GM18519 (cell line): ENCODE measurements around the gene TUBB2A.
"Not testable (repeated sequence)": the region's sequence is repeated elsewhere in the genome, so short reads cannot be mapped to it uniquely, and the experiment has no call there.

Experiments
- ATAC-seq: cut with Tn5 transposase; IDR thresholded peaks from one replicate; pipeline ENCODE4 v1.9.1; 2021; ENCODE audit warnings: mild to moderate bottlenecking, moderate library complexity; ENCODE audit not compliant: unreplicated experiment, low FRiP score

TUBB2A gene

DNA sequence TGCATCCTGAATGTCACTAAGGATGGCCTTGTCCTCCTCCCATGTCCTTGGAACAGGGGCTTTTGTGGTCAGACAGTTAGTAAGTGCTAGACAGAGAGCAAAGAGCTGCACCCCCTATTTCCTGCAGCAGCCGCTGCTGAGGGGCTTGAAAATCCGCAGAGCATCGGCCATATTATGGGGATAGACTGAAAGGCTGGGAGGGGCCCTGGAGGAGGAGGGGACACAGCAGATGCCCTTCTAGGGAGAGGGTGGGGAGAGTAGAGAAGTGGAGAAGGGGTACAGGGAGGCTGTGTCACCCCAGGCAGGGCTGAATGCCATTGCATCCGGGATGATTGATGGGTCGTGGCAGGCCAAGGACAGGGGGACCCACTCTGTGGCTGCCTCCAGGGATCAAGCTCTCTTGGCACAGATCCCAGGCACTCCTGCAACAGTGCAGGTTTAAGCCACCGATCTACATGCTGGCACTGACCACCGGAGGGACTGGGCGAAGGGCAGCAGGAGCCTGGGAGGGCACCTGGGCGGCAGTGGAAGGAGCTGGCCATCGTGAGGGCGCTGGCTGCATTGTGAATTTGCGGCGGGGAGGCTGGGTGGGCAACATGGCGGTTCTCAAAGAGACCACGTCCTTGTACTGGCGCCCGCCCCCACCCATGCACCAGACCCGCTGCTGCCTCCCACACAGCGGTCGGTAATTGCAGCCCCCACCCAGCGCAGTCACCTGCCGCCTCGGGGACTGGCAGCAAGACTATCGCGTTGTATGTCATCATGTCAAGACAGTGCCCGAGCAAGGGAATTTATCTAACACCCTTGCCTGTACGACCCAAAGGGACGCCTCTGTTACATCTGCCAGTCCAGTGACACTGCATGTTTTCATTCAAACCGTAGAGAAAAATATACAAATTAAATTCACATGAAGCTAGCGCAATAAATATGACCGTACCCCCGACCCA is 887 bp downstream of the TUBB2A start:
- not testable (repeated sequence) for ATAC-seq

DNA sequence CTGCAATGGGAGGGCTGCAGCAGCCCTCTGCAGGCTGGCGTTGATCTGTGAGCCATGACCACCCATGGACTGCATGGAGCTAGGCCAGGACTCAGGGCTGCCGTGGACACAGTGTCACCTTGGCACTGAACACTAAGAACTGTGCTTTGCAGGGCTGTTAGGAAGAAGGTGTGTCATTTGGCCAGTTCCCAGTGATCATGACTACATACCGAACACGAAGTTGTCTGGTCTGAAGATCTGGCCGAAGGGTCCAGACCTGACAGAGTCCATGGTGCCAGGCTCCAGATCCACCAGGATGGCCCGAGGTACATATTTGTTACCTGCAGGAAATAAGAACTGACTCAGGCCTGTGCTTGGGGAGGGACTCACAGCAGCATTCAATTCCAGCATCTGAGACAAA is 1.9 kb downstream of the TUBB2A start:
- ATAC-seq: not testable (repeated sequence)

DNA sequence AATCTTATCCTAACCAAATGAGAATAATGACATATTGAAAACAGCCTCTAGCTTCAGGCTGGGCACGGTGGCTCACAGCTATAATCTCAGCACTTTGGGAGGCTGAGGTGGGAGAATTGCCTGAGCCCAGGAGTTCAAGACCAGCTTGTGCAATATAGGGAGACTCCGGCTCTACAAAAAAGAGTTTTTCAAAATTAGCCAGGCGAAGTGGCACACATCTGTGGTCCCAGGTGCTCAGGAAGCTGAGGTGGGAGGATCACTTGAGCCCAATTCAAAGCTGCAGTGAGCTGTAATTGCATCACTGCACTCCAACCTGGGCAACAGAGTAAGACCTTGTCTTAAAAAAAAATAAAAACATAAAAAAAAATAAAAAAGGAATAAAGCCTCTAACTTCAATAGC is 4.7 kb downstream of the TUBB2A start:
- no peak for ATAC-seq

DNA sequence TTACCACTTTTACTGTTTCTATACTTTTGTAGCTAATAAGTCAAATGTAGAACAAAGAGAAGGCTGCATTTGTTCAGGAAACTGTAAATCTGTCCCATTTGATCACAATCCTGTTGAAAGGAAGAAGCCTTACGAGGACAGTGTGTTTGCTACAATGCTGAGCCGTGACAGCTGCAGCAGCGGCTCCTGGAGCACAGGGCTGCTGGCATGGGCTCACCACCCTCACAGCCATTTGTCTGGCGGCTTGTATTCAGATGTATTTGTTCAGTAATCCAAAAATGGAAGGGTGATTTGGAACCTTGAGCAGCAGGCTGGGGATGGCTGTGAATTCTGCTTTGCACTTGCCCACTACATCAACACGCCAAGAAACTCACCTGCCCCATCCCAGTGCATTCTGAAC is 5.7 kb downstream of the TUBB2A start:
- no peak for ATAC-seq

DNA sequence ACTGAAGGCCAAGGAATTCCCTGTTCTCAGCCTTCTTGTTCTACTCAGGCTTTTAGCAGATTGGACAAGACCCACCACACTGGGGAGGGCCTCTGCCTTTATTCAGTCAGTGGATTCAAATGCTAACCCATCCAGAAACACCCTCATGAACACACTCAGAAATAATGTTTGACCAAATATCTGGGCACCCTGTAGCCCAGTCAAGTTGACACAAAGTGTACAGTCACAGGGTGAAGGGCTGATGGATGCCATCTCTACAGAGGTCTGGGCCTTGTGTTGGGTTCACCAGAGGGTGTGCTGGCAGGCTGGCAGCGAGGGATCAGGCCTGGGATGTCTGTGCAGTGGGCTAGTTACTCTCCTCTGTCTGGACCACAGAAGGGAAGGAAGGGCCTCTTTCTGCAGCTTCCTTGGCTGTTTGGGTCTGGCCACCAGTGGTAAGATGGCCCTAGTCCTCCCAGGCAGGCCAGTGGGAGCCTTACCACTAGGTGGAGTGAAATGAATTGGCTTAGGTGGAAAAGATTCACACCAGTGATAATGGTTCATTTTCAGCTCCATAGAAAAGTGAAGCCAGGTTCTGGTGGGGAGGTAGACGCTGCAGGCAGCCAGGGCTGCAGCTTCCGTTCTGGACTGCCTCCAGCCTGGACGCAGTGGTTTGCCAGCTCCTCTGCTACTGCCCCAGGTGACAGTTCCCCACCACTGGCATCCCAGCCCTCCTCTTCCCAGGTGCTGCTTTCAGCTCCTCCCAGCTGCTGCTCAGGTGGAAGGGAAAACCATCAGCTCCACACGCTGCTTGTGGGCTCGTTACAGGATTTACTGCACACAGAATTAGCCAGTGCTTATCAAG is 9.2 kb downstream of the TUBB2A start:
- ATAC-seq: no peak

DNA sequence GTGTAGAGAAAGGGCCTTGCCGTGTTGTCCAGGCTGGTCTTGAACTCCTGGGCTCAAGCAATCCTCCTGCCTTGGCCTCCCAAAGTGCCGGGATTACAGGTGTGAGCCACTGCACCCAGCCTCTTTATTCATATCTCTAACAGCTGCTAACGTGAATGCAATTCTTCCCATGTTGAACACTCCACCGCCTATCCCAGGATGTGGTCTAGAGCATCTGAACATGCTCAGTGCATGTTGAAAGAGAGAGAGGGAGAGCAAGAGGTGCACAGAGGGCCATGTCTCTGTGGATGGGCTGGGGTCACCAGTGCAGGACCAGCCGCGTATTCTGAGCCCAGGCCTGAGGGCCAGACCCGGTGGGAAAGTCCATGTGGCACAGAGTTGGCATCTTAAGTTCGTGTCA is 12.8 kb downstream of the TUBB2A start:
- no peak for ATAC-seq

DNA sequence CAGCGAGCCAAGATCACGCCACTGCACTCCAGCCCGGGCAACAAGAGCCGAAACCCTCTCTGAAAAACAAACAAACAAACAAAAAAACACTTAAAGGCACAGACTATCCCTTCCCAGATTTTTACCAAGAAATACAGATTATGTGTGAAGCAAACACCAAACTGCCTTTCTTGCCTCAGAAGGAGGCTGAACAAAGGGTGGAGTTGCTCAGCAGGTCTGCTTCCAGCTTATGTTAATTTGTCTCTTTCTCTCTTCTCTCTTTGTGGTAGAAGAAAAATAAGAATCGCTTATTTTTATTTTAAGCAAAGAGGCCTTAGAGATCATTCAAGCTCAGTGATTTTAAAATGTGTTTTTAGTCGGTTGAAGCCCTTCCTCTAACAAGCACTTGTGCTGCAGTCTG is 14.2 kb downstream of the TUBB2A start:
- no peak for ATAC-seq

DNA sequence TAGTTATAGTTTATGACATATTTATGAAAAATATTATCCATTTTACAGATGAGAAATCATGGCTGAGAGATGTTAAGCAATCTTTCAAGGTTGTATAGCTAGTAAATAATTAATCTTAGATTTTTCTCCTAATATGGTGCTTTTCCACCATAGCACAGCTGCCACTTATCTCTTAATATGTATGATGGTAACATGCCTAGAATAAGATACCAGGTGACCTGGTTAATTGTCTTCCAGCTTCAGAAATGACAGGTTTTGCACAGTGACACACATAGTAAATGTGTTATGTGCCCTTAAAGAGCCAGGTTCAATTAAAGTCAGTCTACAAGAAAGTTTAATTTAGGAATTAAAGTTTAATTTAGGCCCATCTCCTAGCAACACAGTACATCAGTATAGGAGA is 14.8 kb downstream of the TUBB2A start:
- no peak for ATAC-seq

DNA sequence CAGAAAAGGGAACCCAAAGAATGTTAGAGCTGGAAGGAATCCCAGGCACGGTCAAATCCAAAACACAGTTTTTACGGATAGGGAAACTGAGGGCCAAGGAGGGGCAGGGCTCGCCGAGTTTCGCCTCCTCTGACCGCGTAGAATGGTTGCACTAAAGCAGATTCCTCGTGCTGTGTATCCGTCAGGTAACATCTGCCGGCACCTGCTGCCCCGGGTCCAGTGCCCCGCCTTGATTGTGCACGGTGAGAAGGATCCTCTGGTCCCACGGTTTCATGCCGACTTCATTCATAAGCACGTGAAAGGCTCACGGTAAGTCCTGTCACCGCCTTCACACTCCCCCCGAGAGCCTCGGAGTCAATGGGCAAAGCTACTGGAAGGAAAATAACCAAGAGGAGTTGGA is 17.1 kb downstream of the TUBB2A start:
- no peak for ATAC-seq

DNA sequence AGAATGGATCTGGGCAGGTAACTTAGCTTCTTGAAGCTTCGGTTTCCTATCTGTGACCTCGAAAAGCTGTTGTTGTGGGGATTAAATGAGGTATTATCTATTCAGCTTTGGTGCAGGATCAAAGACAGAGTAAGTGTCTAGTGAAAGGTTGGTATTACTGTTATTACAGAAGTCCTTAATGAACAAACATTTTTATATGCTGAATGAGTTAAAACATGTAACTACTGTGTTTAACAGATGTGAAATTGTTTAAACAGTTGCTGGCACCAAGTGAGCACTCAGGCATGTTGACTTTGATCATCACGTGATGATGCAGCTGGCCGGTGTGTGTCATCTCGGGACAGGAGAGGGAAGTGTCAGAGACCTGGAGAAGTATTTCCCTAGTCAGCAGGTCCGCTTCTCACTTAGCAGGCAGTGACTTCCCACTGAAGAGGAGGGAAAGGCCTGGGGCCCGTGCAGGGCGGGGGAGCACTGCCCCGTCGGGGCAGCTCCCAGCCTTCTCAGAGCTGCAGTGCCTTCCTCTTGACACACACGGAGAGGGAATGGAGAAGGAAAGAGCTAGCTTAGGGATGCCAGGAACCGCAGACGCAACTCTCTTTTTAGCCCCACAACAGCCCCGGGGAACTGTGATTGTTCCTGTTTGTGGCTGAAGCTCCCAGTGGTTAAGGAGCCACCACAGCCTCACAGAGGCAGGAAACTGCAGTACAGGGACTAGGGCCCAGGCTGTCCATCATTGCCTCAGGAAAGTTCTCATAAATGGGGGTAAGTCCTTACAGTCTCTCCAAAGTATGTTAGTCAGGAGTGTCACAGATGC is 18.0 kb downstream of the TUBB2A start:
- no peak for ATAC-seq

DNA sequence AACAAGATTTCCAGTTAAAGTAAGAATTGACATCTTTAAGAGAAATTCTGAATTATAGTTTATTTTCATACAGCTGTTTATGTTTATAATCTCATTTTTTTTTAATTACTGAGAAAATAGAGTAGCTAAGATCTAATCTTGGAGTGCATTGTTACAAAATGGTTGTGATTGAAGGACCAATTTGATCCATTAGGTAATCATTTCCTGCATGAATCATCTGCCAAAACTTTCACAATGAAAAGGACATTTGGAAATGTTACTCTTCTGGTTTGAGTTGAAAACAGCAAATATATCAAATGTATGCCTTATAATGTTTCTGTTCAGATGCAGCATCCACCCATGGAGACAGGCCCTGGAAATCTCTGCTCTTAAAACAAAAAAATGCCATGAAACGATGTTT is 19.0 kb downstream of the TUBB2A start:
- no peak for ATAC-seq

DNA sequence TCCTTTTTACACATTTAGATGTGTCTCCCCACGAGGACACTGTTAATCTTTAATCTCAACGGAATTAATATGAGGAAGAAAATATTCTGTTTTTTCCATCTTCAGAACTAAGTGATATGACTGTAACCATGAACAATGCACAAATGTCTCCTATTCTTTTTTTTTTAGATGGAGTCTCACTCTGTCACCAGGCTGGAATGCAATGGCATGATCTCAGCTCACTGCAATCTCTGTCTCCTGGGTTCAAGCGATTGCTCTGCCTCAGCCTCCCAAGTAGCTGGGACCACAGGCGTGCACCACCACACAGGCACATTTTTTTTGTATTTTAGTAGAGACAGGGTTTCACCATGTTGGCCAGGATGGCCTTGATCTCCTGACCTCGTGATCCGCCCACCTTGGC is 19.5 kb downstream of the TUBB2A start:
- not testable (repeated sequence) for ATAC-seq

DNA sequence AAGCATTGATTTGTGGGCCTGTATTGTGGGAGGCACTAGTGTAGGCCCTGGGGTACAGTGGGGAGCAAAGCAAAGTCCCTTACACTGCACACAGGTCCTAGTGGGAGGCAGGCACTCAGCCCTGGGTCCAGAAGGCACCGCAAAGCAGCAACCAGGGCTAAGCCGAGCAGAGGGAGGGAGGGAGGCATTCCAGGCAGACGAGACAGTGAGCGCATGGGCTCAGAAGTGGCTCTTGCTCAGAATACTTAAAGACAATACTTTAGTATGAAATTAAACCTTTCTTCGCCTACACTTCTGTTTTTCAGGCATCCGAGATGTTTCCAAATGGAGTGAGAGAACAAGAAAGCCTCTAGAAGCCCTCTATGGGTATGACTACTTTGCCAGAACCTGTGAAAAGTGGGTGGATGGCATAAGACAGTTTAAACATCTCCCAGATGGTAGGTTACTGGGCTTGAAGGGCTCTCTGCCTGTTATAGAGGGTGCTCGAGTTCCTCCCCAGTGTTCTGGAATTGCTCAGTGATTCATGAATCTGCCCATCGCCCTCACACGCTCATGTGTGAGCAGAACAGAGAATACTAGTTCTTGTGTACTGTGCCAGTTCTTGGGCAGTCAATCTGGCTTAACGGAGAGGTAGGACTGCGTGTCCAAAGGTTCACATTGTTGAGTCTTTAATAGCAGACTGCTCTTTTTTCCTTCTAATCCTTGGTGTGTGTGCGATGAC is 20.1 kb downstream of the TUBB2A start:
- no peak for ATAC-seq

DNA sequence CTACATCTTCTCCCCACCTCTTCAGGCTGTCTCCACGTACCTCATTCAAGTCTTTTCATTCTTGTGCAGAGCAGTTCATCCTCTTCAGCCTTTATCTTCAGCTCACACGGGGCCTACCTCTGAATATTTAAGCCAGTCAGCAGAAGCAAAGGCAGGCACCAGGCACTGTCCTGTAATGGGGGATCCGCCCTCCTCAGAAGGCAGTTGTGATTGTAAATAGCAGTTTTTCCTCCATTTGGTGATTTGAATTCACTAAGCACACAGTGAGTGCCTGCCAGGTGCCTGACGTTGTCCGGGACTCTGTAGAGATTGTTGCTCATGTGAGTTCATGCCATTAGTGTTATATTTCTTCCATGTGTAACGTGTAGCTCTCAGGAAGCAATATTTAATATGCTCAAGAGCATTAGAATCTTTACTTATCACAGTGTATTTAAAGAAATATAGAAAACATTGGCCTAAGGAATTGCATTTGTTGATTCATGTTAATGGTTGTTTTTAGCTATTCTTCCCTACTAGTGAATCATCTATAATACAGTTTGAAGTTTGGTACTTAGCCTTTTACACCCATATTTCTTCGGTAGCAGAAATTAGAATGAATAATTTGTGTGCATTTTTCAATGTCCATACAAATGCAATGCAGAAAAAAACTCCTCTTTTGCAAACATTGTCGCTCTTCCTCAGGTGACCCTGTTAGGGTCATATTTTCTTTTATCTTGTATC is 20.9 kb downstream of the TUBB2A start:
- no peak for ATAC-seq

DNA sequence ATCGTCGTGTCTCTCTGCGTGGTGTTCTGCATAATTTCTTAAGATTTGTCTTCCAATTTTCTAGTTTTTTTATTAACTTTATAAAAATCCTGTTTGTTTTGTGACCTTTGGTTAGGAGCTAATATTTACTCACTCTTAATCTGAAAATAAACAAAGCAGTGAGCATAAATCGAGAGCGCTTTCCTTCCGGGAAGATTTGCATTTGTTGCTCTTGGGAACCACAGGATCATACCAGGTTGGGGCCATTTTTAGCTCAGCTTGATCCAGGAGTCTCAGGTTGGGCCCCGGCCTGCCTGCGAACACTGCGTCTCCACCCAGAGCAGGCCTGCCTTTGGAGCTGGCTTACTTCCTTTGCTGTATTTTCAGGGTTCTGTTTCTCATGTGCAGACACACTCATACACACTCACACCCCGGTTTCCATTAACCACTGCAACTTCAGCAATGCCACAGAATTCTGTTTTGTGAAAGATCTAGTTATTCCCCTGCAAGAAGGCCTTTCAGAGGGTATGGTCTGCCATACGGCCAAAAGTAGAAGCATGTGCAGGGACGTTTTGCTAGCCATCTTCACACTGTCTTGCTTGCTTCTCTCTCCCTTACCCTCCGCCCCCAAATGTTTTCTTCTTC is 21.6 kb downstream of the TUBB2A start:
- no peak for ATAC-seq

DNA sequence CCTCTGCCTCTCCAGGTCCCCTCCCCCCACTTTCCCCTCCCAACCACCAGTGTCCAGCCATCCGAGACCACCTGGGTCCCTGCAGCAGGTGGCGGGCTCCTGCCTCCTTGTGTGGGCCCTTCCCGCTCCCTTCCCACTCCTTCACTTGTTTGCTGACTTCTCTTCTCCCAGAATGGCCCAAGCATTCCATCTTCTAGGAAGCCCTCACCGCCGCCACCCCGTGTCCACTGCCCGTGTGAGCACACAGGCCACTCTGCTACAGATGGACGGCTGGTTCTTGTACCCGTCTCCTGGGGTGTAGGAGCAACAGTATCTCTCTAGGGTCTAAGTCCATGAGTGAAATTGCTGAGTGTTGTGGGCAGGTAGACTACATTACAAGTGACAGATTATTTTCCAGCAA is 23.8 kb downstream of the TUBB2A start:
- no peak for ATAC-seq

DNA sequence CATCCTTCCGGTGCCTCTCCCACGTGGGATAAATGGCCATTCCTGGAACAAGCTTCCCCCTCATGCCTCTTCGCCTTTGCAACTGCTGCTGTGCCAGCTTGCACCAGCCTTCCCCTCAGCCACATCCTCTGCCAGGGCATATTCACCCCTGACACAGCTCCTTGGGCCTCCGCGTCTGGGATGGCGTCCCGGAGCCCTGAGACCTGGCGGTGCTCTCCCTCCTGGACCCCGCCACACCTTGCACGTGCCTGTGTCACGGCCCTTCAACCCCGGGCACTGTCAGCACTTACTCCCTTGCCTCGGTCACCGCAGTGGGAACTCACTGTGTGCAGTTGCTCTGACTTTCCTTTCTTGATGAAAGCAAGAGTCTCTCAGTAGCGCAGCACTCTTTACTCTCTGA is 25.6 kb downstream of the TUBB2A start:
- no peak for ATAC-seq

DNA sequence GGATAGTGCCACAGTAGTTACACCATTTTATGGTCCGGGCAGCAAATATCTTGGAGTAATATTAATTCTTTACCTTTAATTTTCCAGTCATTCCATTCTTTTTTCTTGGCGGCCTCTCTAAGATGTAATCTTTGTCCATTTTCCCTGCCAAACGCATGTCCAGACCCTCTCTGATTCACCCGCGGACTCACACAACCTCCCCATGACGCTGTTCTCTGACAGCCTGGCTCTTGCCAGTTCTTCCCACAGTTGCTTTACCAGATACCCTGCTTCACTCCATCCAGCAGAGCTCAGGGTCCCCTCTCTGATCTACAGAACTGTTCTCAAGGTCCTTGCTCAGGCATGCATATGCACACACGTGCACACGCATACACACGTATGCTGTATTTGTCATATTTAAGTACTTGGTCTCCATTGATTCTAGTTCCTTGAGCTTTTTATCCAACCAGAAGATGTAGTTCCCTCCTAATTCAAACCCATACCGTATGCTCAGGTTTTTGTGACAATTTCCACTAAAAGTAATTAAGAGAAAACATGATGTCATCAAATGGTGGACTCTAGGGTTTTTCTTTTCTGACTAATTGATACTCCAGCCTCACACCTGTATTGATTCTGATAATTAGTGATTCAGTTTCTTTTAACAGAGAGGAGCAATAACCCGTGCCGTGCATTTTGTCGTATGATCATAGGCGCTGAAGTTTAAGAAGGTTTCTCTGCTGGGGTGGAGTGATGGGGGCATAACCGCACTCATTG is 28.8 kb downstream of the TUBB2A start:
- no peak for ATAC-seq
